Measurements from ENCODE around the gene CTNNBL1. TPM values are rescaled to one million over a fixed set of nuclear protein-coding genes. Genes with fewer than 3 reads are reported as not detected.

The CTNNBL1 gene
- total and polyA plus RNA-seq, 12 donors = 42.2 to 104 (median 52.0) TPM

DNA sequence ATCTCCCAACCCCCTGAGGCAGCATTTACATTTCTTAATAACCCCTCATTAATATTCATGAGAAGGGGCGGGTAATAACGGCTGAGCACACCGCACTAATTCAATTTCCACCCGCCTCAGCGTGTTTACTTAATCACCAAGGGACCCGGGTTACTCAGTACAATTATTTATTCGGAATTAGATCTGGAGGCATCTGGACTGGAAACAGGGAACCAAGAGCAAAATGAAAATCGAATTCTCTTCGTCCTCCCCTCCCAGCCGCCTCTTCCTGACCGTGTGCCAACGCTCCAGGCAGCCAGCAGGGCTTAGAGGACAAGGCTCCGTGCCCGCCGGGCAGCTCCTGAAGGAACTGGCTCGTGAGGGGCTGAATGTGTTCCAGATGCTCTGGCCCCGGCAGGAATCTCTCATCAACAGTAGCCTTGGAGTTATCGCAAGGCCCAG lies 23.5 kb upstream of the CTNNBL1 start:
- TF ChIP-seq, protein P1, sequence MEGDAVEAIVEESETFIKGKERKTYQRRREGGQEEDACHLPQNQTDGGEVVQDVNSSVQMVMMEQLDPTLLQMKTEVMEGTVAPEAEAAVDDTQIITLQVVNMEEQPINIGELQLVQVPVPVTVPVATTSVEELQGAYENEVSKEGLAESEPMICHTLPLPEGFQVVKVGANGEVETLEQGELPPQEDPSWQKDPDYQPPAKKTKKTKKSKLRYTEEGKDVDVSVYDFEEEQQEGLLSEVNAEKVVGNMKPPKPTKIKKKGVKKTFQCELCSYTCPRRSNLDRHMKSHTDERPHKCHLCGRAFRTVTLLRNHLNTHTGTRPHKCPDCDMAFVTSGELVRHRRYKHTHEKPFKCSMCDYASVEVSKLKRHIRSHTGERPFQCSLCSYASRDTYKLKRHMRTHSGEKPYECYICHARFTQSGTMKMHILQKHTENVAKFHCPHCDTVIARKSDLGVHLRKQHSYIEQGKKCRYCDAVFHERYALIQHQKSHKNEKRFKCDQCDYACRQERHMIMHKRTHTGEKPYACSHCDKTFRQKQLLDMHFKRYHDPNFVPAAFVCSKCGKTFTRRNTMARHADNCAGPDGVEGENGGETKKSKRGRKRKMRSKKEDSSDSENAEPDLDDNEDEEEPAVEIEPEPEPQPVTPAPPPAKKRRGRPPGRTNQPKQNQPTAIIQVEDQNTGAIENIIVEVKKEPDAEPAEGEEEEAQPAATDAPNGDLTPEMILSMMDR (IDR thresholded peaks at IDR 0.05) = no peak
- peaks cover 0 to 8% (median 0%) of the 10 kb centered on the region in 11 donors for H3K9me3 ChIP-seq
- intact Hi-C loops (cut with DNase I) = loop anchor here in 1 of 10 donors (10.0 kb wide), 1 partner anchor 64 kb away; no protein-coding TSS in a partner anchor
- H3K27me3 ChIP-seq = peaks cover 0 to 36% (median 15%) of the 10 kb centered on the region in 7 donors
- no peak for ATAC-seq
- 29 to 43% methylated on average over 18 of the region's 18 CpGs for WGBS, 2 donors
- H3K36me3 ChIP-seq = no peaks in the 10 kb centered on the region
- H3K27ac ChIP-seq = no peak overlapping the region
- peak in 1 of 2 donors; percentile 36 for DNase-seq
- peaks cover 0 to 9% (median 0%) of the 10 kb centered on the region in 9 donors for H3K4me1 ChIP-seq
- peak overlapping the region in 6 of 10 donors; percentile 12 to 40 (median 34) for H3K4me3 ChIP-seq

DNA sequence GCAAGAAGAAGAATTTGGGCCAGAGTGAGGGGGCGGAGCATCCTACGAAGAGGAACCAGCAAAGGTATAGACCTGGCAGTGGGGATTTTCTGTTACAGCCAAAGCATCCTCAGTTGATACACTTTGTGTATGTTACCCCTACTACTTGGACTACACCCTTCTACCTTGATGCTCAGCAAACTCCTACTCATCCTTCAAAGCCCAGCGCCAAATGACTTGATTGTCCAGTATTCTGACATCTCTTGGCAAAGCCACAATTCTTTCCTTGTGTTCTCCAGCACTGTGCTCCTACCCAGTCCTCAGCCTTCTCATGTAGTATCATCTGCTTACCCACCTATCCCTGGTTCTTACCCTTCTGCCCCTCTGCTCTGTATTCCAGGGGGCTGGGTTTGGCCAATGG lies 21.7 kb upstream of the CTNNBL1 start:
- 96 to 99% methylated on average over 3 of the region's 3 CpGs for WGBS, 2 donors
- Histone ChIP-seq H3K27me3 (peaks cover 0 to 36% (median 15%) of the 10 kb centered on the region in 7 donors), H3K27ac (no peak overlapping the region), H3K4me3 (no peak overlapping the region), H3K4me1 (peaks cover 0 to 9% (median 0%) of the 10 kb centered on the region in 9 donors), H3K9me3 (no peaks in the 10 kb centered on the region), H3K36me3 (no peaks in the 10 kb centered on the region)
- intact Hi-C loops (cut with DNase I) = loop anchor here in 1 of 10 donors (10.0 kb wide), 1 partner anchor 63 kb away; no protein-coding TSS in a partner anchor
- TF ChIP-seq, protein P1 (IDR thresholded peaks at IDR 0.05) = no peak
- no peak for DNase-seq
- no peak for ATAC-seq

DNA sequence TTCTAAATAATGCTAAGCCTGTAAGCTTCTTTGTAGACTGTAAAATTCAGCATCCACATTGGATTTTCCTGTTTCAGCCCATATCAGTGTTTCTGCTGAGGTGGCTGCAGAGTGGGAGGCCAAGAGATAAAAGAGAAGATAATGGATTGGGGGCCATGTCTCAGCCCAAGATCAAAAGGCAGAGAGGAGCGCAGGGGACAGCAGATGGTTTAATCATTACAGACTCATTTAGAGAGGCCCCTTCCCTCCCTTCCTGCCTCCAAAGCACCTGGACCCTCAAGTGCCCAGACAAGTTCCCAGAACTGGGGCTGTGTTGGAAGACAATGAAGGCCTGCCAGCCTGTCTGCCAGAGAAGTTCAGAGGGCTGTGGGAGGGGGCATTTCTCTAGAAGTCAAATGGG lies 20.4 kb upstream of the CTNNBL1 start:
- Histone ChIP-seq H3K9me3 (no peaks in the 10 kb centered on the region), H3K4me1 (peaks cover 0 to 9% (median 0%) of the 10 kb centered on the region in 9 donors), H3K4me3 (no peak overlapping the region), H3K36me3 (no peaks in the 10 kb centered on the region), H3K27me3 (peaks cover 0 to 46% (median 13%) of the 10 kb centered on the region in 7 donors), H3K27ac (no peak overlapping the region)
- intact Hi-C loops (cut with DNase I) = loop anchor here in 1 of 10 donors (10.0 kb wide), 1 partner anchor 61 kb away; no protein-coding TSS in a partner anchor
- ATAC-seq (no peak), DNase-seq (no peak)
- TF ChIP-seq, protein P1 (IDR thresholded peaks at IDR 0.05) = no peak
- WGBS, 2 donors = 29 to 53% methylated on average over 1 of the region's 1 CpG

DNA sequence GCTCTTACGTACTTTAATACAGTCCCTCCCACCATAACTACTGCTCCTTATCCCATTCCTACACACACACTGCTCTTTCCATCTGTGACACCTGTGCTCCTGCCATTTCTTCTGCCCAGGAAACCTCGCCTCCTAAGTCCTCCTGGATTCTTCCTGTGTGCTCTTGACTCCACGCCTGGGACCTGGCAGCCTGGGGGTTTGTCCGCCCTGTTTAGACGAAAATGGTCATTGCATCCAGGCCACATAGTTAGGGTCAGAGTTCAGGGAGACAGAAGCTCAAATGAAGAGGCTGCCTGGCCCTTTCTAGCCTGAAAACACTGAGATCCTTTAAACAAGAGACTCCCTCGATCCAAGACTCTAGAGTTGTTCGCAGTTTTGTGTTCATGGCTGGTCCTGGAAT lies 17.4 kb upstream of the CTNNBL1 start:
- peaks cover 0 to 34% (median 4%) of the 10 kb centered on the region in 7 donors for H3K27me3 ChIP-seq

More for the DNA sequence above, 17.4 kb upstream of the CTNNBL1 start:
- intact Hi-C loops (cut with DNase I) = loop anchor here in 1 of 10 donors (10.0 kb wide), 1 partner anchor 58 kb away; no protein-coding TSS in a partner anchor
- no peaks in the 10 kb centered on the region for H3K4me1 ChIP-seq
- DNase-seq = no peak
- TF ChIP-seq, protein P1 (IDR thresholded peaks at IDR 0.05) = no peak
- H3K27ac ChIP-seq = no peak overlapping the region
- ATAC-seq = no peak
- H3K4me3 ChIP-seq = no peak overlapping the region
- H3K9me3 ChIP-seq = no peaks in the 10 kb centered on the region
- WGBS, 2 donors = 71 to 82% methylated on average over 7 of the region's 7 CpGs
- no peaks in the 10 kb centered on the region for H3K36me3 ChIP-seq

Measured in heart right ventricle (tissue), 16 donors.